Loucy (cell line): ENCODE measurements around the gene FANCE.

ENCODE experiments used
- CTCF ChIP-seq: fragments of 200-600 bp; sonication (generic); conservative IDR thresholded peaks from 2 replicates; pipeline ENCODE4 v1.5.1; 2014; ENCODE audit warnings: mild to moderate bottlenecking, antibody characterized with exemption, low read length
- EZH2phosphoT487 ChIP-seq: fragments of 200-600 bp; IDR thresholded peaks from 2 replicates; pipeline ENCODE4 v1.6.1; 2018; ENCODE audit warnings: antibody characterized with exemption, mild to moderate bottlenecking, moderate library complexity, borderline replicate concordance

DNA sequence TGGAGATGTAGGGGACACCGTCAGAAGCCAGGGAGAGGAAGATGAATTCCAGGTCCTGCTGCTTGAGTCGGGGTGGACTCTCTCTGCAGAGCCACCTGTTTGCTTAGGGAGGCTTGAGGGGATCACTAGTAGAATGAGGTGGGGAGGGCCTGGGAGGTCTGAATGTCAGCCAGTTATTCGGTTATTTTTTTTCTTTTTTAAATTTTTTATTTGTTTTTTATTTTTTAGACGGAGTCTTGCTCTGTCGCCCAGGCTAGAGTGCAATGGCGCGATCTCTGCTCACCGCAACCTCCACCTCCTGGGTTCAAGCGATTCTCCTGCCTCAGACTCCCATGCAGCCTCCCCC, 36.4 kb downstream of the FANCE start:
- TF ChIP-seq CTCF, result no peak
- TF ChIP-seq EZH2phosphoT487, result no peak
